HG03139 (cell line): ENCODE measurements around the gene SERPINE2.
"Not testable (repeated sequence)": the region's sequence is repeated elsewhere in the genome, so short reads cannot be mapped to it uniquely, and the experiment has no call there.

Source experiments
- ATAC-seq: cut with Tn5 transposase; IDR thresholded peaks from one replicate; pipeline ENCODE4 v1.9.1; 2021; ENCODE audit not compliant: unreplicated experiment

Gene SERPINE2

GRCh38 chr2:224017957-224018356, 21.1 kb downstream of the SERPINE2 start:
- ATAC-seq, result no peak

- no peak for ATAC-seq
These were observed 22.1 kb downstream of the SERPINE2 start for GRCh38 chr2:224016963-224017362.

- ATAC-seq, result no peak
These were observed 24.8 kb downstream of the SERPINE2 start for GRCh38 chr2:224014336-224014735.

DNA sequence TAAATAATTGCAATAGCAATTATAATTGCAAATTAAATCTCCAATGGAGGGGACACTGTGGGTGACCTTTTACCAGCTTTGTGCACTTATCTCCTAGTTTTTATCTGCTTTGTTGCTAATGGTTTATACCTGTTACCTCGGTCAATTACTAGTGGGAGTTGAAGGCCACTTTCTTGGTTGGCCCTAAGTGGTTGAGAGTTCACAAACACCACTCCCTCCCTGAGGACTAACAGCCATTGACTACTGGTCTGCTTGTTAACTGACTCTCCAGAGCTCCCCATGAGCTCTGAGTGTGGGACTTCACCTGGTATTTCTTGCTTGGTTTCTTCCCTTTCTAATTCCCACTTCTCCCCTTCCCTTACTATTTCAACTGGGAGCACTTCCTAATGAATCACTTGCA, 27.2 kb downstream of the SERPINE2 start:
- no peak for ATAC-seq

GRCh38 chr2:224009605-224010315, 29.3 kb downstream of the SERPINE2 start:
- no peak for ATAC-seq

DNA sequence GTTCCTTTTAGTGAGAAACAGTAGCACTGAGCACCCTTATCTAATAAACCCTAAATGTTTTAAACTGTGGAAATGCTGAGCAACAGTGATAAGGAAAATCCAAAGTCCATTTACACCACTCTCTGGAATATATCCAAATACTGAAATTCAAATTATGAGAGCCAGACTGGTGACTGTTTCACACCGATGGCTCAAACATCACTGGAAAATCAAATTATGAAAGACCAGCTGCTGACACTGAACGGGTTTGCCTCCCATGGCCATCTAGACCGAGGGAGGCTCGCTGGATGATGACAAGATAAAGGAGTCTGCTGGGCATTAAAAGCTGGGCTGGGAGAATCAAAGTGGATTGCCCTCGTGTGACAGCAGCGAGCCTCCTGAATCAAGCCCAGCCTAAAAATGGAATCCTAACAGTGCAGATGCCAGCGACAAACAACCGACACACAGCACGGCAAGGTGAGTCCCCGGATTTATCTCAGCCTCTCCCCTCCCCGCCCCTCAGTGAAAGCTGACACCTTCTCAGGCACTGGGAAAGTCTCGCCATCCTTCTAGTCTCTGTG, 30.3 kb downstream of the SERPINE2 start:
- ATAC-seq, result no peak

GRCh38 chr2:224004105-224004695, 34.9 kb downstream of the SERPINE2 start:
- no peak for ATAC-seq

DNA sequence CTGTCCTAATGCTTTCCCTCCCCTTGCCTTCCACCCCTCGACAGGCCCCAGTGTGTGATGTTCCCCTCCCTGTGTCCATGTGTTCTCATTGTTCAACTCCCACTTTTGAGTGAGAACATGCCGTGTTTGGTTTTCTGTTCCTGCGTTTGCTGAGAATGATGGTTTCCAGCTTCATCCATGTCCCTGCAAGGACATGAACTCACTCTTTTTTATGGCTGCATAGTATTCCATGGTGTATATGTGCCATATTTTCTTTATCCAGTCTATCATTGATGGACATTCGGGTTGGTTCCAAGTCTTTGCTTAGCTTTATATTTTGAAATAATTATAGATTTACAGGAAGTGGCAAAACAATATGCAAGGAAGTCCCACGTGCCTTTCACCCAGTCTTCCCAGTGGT, 38.4 kb downstream of the SERPINE2 start:
- not testable (repeated sequence) for ATAC-seq

GRCh38 chr2:223999862-224000261, 39.2 kb downstream of the SERPINE2 start:
- ATAC-seq, result no peak

DNA sequence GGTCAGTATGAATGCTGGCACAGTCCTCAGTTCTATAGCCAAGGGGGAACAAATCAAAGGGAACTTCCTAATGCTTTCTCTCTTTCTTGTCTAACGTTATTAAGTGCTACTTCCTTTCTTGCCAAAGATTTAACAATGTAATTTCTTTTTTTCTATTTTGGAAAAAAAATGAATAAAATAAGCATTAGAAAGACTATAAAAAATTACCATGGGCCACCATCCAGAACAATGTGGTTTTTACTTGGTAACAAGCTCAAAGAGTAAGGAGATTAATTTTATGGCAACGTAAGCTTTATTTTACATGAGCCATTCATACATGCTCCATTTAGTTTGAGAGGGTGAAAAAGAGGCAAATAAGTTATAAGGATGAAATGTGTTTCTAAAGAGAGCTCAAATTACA, 40.1 kb downstream of the SERPINE2 start:
- no peak for ATAC-seq

DNA sequence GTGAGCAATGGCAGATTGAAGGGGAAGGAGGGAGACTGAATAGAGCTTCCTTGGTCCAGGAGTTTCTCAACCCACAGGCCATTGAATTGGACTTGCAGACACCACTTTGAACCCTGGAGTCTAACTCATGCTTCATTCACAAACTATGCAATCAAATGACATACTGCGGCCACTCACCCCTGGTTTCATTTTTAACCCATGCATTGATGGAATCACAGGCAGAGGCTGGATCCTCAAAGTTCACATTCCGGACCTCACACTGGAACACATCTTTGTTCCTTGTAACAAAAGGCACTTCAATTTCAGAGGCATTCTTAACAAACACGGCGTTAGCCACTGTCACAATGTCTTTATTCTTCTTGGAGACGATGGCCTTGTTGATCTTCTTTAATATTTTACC, 41.1 kb downstream of the SERPINE2 start:
- ATAC-seq, result no peak

GRCh38 chr2:223996391-223996790, 42.7 kb downstream of the SERPINE2 start:
- ATAC-seq, result no peak

- ATAC-seq, result no peak
These were observed 43.5 kb downstream of the SERPINE2 start for GRCh38 chr2:223995569-223995968.

GRCh38 chr2:223994562-223995162, 44.4 kb downstream of the SERPINE2 start:
- no peak for ATAC-seq

GRCh38 chr2:223993634-223994232, 45.4 kb downstream of the SERPINE2 start:
- ATAC-seq, result no peak

- no peak for ATAC-seq
These were observed 47.5 kb downstream of the SERPINE2 start for GRCh38 chr2:223991611-223992010.

DNA sequence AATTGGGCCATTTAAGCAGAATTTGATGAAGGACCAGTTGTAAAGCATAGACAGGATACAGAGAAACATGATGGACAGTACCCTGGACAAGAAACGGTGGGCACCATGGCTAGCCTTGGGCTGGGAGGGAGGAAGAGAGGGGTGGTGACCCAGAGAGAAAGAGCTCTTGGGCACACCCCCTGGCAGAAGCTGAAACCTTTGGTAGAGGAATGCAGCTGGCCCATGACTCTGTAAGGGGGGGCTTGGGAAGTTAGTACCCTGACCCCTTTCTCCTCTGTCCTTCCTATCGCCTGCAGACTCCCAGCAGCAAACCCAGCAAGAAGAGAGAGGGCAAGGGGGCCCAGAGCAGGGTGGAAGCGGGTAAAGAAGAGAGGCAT, 49.2 kb downstream of the SERPINE2 start:
- ATAC-seq, result no peak

DNA sequence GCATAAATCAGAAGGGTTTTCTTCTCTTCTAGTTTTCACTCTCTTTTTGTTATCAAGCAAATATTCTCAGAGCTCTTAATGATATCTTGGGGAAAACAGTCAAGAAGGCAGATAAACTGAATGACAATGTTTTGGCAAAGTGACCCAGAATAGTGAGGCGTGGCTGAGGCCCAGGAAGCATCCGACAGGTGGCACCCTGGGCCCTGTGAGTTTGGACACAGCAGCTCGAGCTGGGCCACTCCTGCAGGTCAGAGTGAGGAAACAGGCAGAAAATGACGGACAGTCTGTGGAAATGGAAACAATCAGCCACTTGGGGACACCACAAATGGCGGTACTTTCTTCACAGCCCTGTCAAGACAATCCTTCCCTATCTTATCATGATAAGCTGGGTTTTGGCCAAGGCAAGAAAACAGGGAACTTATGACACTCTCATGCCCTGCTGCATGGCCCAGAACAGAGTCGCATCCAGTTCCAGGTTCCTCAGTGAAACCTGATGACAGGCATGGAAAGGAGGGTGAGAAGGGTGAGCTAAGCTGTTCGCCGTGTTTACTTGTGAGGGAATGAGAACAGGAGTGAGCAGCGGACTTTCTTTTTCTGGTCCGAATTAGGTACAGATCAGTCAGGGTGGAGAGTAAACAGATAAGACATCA, 49.8 kb downstream of the SERPINE2 start:
- ATAC-seq, result no peak

- ATAC-seq, result no peak
These were observed 57.8 kb downstream of the SERPINE2 start for GRCh38 chr2:223981241-223981640.

GRCh38 chr2:223980803-223981202, 58.3 kb downstream of the SERPINE2 start:
- ATAC-seq, result no peak

GRCh38 chr2:223980397-223980735, 58.7 kb downstream of the SERPINE2 start:
- no peak for ATAC-seq
